IMR-90 (cell line): ENCODE measurements around the gene CRTAP. TPM values are rescaled to one million over a fixed set of nuclear protein-coding genes. Genes with fewer than 3 reads are reported as not detected.
A peak's percentile ranks its signal among the peaks of the same experiment; 100 is the strongest.

Source experiments
- ATAC-seq: fragments of 200-7000 bp; cut with Tn5 transposase; 2 replicates; pipeline ENCODE4 v1.9.1; 2020; ENCODE audit warnings: low read depth, mild to moderate bottlenecking, moderate library complexity
- BruUV-seq: library from RNA; stranded (reverse); fragments of 400-500 nt; replicated peaks from 2 replicates; lab custom pipeline; 2021; lab: Mats Ljungman, UMichigan
- CTCF ChIA-PET: fragments of 300-600 bp; formaldehyde crosslinking; extraction: SDS; loops from one replicate; lab custom pipeline; 2021; ENCODE audit warnings: antibody characterized with exemption; lab: Yijun Ruan, JAX
- POLR2A ChIA-PET: fragments of 300-600 bp; sonication (Branson Sonifier 250); formaldehyde crosslinking; loops from one replicate; lab custom pipeline; 2022; ENCODE audit warnings: antibody characterized with exemption; ENCODE audit not compliant: unreplicated experiment; lab: Charles Lee
- DNase-seq: peaks from one replicate; pipeline ENCODE4 v3.0.0; 2013
- H2AFZ ChIP-seq: replicated peaks from 2 replicates; pipeline ENCODE3; 2013; ENCODE audit warnings: low read length, mild to moderate bottlenecking; ENCODE audit not compliant: poor library complexity
- H2AK5ac ChIP-seq: 2 replicates; pipeline ENCODE4 v1.6.1; 2013; ENCODE audit warnings: low read depth, low read length, inconsistent platforms
- H2AK9ac ChIP-seq: replicated peaks from 2 replicates; pipeline ENCODE3; 2013; ENCODE audit warnings: mild to moderate bottlenecking, low read depth, low read length, moderate library complexity; ENCODE audit not compliant: poor library complexity
- H2BK120ac ChIP-seq: 2 replicates; pipeline ENCODE4 v1.6.1; 2013; ENCODE audit warnings: low read depth, low read length, inconsistent platforms
- H2BK15ac ChIP-seq: 3 replicates; pipeline ENCODE4 v1.6.1; 2013; ENCODE audit warnings: low read depth, low read length, inconsistent platforms
- H2BK20ac ChIP-seq: 2 replicates; pipeline ENCODE4 v1.6.1; 2013; ENCODE audit warnings: low read depth, mild to moderate bottlenecking, inconsistent platforms, low read length, moderate library complexity
- H2BK5ac ChIP-seq: 2 replicates; pipeline ENCODE4 v1.6.1; 2013; ENCODE audit warnings: mild to moderate bottlenecking, low read depth, low read length, inconsistent platforms; ENCODE audit not compliant: poor library complexity, severe bottlenecking
- H3K14ac ChIP-seq: replicated peaks from 2 replicates; pipeline ENCODE4 v1.6.1; 2013; ENCODE audit warnings: low read depth, low read length, inconsistent platforms
- H3K18ac ChIP-seq: 2 replicates; pipeline ENCODE4 v1.6.1; 2013; ENCODE audit warnings: low read depth, low read length, control low read depth
- H3K23ac ChIP-seq: 2 replicates; pipeline ENCODE4 v1.6.1; 2013; ENCODE audit warnings: low read depth, low read length, inconsistent platforms
- H3K27ac ChIP-seq: 2 replicates; pipeline ENCODE4 v1.5.1; 2013; ENCODE audit warnings: mild to moderate bottlenecking, control low read depth, low read length; ENCODE audit not compliant: insufficient read depth
- H3K27me3 ChIP-seq: 2 replicates; pipeline ENCODE4 v1.6.1; 2013; ENCODE audit warnings: low read length; ENCODE audit not compliant: control insufficient read depth, insufficient read depth
- H3K36me3 ChIP-seq: 2 replicates; pipeline ENCODE4 v1.6.1; 2013; ENCODE audit warnings: low read length, mixed read lengths; ENCODE audit not compliant: control insufficient read depth, insufficient read depth
- H3K4ac ChIP-seq: 2 replicates; pipeline ENCODE4 v1.6.1; 2013; ENCODE audit warnings: low read depth, low read length, inconsistent platforms
- H3K4me1 ChIP-seq: 2 replicates; pipeline ENCODE4 v1.6.1; 2013; ENCODE audit warnings: low read length, mixed read lengths; ENCODE audit not compliant: control insufficient read depth, insufficient read depth
- H3K4me2 ChIP-seq: 2 replicates; pipeline ENCODE4 v1.6.1; 2013; ENCODE audit warnings: low read depth, mild to moderate bottlenecking, control low read depth, low read length, moderate library complexity
- H3K4me3 ChIP-seq: 2 replicates; pipeline ENCODE4 v1.5.1; 2013; ENCODE audit warnings: low read depth, mild to moderate bottlenecking, control low read depth, low read length, moderate library complexity; ENCODE audit not compliant: insufficient read depth
- H3K56ac ChIP-seq: 2 replicates; pipeline ENCODE4 v1.6.1; 2013; ENCODE audit warnings: low read length, inconsistent platforms; ENCODE audit not compliant: insufficient read depth; ENCODE audit errors: extremely low read depth
- H3K79me1 ChIP-seq, 2 experiments: 2 replicates each; pipeline ENCODE4 v1.6.1; 2013; ENCODE audit warnings: low read length in 2 of 2, inconsistent platforms in 1 of 2, low read depth in 1 of 2
- H3K9ac ChIP-seq: 2 replicates; pipeline ENCODE4 v1.6.1; 2013; ENCODE audit warnings: low read depth, low read length, control low read depth
- H3K9me1 ChIP-seq: 2 replicates; pipeline ENCODE4 v1.6.1; 2013; ENCODE audit warnings: low read length, inconsistent platforms; ENCODE audit not compliant: insufficient read depth
- H3K9me3 ChIP-seq: 2 replicates; pipeline ENCODE4 v1.6.1; 2013; ENCODE audit warnings: low read length; ENCODE audit not compliant: control insufficient read depth, insufficient read depth
- H4K20me1 ChIP-seq: 2 replicates; pipeline ENCODE4 v1.6.1; 2013; ENCODE audit warnings: low read length, inconsistent platforms; ENCODE audit not compliant: insufficient read depth
- H4K5ac ChIP-seq: 2 replicates; pipeline ENCODE4 v1.6.1; 2013; ENCODE audit warnings: mild to moderate bottlenecking, low read depth, low read length, control low read depth
- H4K8ac ChIP-seq, 2 experiments: 2 replicates each; pipeline ENCODE4 v1.6.1; 2013; ENCODE audit warnings: low read depth in 2 of 2, low read length in 2 of 2, control low read depth in 1 of 2, inconsistent platforms in 1 of 2
- H4K91ac ChIP-seq: 2 replicates; pipeline ENCODE4 v1.6.1; 2013; ENCODE audit warnings: low read depth, low read length, inconsistent platforms; ENCODE audit not compliant: insufficient read depth
- CEBPB ChIP-seq: IDR thresholded peaks from 2 replicates; pipeline ENCODE4 v1.6.1; 2012; ENCODE audit warnings: low read depth, low read length, improper control_type of control experiment
- CHD1 ChIP-seq: IDR thresholded peaks from 2 replicates; pipeline ENCODE4 v1.6.1; 2012; ENCODE audit warnings: low read depth, low read length, improper control_type of control experiment
- WGBS, 2 experiments: methylation state at CpG; one replicate each; pipeline versions ENCODE4 v1.1.5 to v1.1.7; 2013; ENCODE audit warnings: missing lambda C conversion rate in 2 of 2; ENCODE audit not compliant: insufficient read length in 1 of 2; ENCODE audit errors: extremely low coverage in 2 of 2; 5-methylcytosine and 5-hydroxymethylcytosine counted together
- dilution Hi-C: fragments of 300-500 bp; cut with HindIII; formaldehyde crosslinking; loops from one replicate; pipeline ENCODE4 v1.14.3; 2018; ENCODE audit warnings: low sequenced_read_pairs; ENCODE audit not compliant: unreplicated experiment
- in situ Hi-C: fragments of 300-500 bp; cut with MboI; formaldehyde crosslinking; loops from 3 replicates; pipeline ENCODE4 v1.14.3; 2019; ENCODE audit warnings: low sequenced_read_pairs, inconsistent platforms, mixed read lengths
- intact Hi-C: fragments of 100-400 bp; cut with micrococcal nuclease; formaldehyde crosslinking; loops from 2 replicates; pipeline ENCODE4 v1.10.0; 2022
- polyA plus RNA-seq, 3 experiments: library from polyadenylated mRNA; depleted of rRNA; stranded (reverse); fragments of >200 nt; gene quantifications; 2 replicates each; pipeline ENCODE4 v1.2.3, GENCODE V29; 2012; ENCODE audit warnings: low replicate concordance in 1 of 3
- total RNA-seq: library from RNA; depleted of rRNA; stranded (reverse); fragments of >200 nt; gene quantifications from 2 replicates; pipeline ENCODE4 v1.2.3, GENCODE V29; 2012

CRTAP gene
- total and polyA plus RNA-seq, 2 of the 4 experiments (the other 2 are of a cell fraction) = 108 to 205 TPM

- Histone ChIP-seq H2BK20ac (no peak overlapping the region), H3K27me3 (no peaks in the 10 kb centered on the region), H2BK15ac (no peak overlapping the region), H3K79me1 (peaks cover 13 to 23% of the 10 kb centered on the region in 2 experiments), H3K9me3 (no peaks in the 10 kb centered on the region), H3K36me3 (peaks cover 28% of the 10 kb centered on the region), H3K56ac (no peak overlapping the region), H3K27ac (no peak overlapping the region), H2AFZ (no peak overlapping the region), H3K4me1 (0 out of 2 replicates have a peak, but pooled peaks cover 1% of the 10 kb centered on the region), H3K9me1 (peaks cover 4% of the 10 kb centered on the region), H3K18ac (no peak overlapping the region), H2AK9ac (no peak overlapping the region), H3K14ac (no peak overlapping the region), H4K8ac (no peak overlapping the region), H3K9ac (no peak overlapping the region), H2BK120ac (no peak overlapping the region), H3K4me3 (no peak overlapping the region), H4K91ac (no peak overlapping the region), H4K5ac (no peak overlapping the region), H2AK5ac (no peak overlapping the region), H3K23ac (no peak overlapping the region), H3K4me2 (no peak overlapping the region), H4K20me1 (no peaks in the 10 kb centered on the region), H3K4ac (no peak overlapping the region), H2BK5ac (no peak overlapping the region)
- intact Hi-C loops (no loop called here), dilution Hi-C loops (loop anchor here (25.0 kb wide), 1 partner anchor 261 kb away; no protein-coding TSS in a partner anchor), in situ Hi-C loops (no loop called here)
- DNase-seq (no peak), ATAC-seq (no peak)
- CTCF ChIA-PET = no interaction called here
- BruUV-seq = no TSS peak
- POLR2A ChIA-PET = no interaction called here
- no CpG with 5 or more reads among the region's 3 CpGs for WGBS, 2 experiments
- TF ChIP-seq CEBPB (peak; percentile 50; the same call in 1 of the 2 replicates), CHD1 (no peak)
Measured at GRCh38 chr3:33125840-33126239, 12.0 kb downstream of the CRTAP start.
